PC-3 (cell line): ENCODE measurements around the gene DMRT1.
A peak's percentile ranks its signal among the peaks of the same experiment; 100 is the strongest.

ENCODE experiments used
- CTCF ChIP-seq: fragments of 300-600 bp; sonication (generic); conservative IDR thresholded peaks from 2 replicates; pipeline ENCODE4 v1.5.1; 2017; ENCODE audit warnings: antibody characterized with exemption, low read depth, mild to moderate bottlenecking, low read length
- EZH2phosphoT487 ChIP-seq: fragments of 300-600 bp; sonication (generic); IDR thresholded peaks from 2 replicates; pipeline ENCODE4 v1.6.1; 2018; ENCODE audit warnings: mild to moderate bottlenecking, antibody characterized with exemption, low read length, borderline replicate concordance

GRCh38 chr9:1009101-1009707, 167.7 kb downstream of the DMRT1 start:
- TF ChIP-seq CTCF, result peak; percentile 85
- no peak for TF ChIP-seq EZH2phosphoT487
